ENCODE data around the gene CCDC50.

DNA sequence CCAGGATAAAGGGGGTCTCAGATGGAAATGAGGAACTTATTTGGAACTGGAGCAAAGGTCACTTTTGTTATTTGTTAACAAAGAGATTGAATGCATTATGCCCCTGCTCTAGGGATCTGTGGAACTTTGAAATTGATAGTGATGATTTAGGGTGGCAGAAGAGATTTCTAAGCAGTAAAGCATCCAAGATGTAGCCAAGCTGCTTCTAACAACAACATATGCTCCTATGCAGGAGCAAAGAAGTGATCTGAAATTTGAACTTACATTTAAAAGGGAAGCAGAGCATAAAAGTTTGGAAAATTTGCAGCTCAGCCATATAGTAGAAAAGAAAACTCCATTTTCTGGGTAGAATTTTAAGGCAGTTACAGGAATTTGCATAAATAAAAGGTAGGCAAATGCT, 30.3 kb upstream of the CCDC50 start:
- TF ChIP-seq, protein P1, sequence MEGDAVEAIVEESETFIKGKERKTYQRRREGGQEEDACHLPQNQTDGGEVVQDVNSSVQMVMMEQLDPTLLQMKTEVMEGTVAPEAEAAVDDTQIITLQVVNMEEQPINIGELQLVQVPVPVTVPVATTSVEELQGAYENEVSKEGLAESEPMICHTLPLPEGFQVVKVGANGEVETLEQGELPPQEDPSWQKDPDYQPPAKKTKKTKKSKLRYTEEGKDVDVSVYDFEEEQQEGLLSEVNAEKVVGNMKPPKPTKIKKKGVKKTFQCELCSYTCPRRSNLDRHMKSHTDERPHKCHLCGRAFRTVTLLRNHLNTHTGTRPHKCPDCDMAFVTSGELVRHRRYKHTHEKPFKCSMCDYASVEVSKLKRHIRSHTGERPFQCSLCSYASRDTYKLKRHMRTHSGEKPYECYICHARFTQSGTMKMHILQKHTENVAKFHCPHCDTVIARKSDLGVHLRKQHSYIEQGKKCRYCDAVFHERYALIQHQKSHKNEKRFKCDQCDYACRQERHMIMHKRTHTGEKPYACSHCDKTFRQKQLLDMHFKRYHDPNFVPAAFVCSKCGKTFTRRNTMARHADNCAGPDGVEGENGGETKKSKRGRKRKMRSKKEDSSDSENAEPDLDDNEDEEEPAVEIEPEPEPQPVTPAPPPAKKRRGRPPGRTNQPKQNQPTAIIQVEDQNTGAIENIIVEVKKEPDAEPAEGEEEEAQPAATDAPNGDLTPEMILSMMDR (conservative IDR thresholded peaks at IDR 0.05; ENCODE audit: low read length) = no peak
- TF ChIP-seq EZH2phosphoT487 (IDR thresholded peaks at IDR 0.05; ENCODE audit: borderline replicate concordance, low read depth, low read length) = no peak
